AG09309 (cell line): ENCODE data around the gene PPDPF.

Experiments
- DNase-seq: peaks from one replicate; pipeline ENCODE4 v3.0.0-alpha.2; 2010; ENCODE audit warnings: low read depth
- H3K4me3 ChIP-seq: 2 replicates; pipeline ENCODE4 v1.5.1; 2011; ENCODE audit warnings: mild to moderate bottlenecking, low read depth, low read length, moderate library complexity; ENCODE audit not compliant: control insufficient read depth
- TF ChIP-seq, protein P1 (sequence below): IDR thresholded peaks from 2 replicates; pipeline ENCODE4 v1.5.1; 2011; ENCODE audit warnings: mild to moderate bottlenecking, low read depth, low read length, inconsistent platforms; ENCODE audit not compliant: insufficient read depth, control insufficient read depth; ENCODE audit errors: missing control alignments

The PPDPF gene

DNA sequence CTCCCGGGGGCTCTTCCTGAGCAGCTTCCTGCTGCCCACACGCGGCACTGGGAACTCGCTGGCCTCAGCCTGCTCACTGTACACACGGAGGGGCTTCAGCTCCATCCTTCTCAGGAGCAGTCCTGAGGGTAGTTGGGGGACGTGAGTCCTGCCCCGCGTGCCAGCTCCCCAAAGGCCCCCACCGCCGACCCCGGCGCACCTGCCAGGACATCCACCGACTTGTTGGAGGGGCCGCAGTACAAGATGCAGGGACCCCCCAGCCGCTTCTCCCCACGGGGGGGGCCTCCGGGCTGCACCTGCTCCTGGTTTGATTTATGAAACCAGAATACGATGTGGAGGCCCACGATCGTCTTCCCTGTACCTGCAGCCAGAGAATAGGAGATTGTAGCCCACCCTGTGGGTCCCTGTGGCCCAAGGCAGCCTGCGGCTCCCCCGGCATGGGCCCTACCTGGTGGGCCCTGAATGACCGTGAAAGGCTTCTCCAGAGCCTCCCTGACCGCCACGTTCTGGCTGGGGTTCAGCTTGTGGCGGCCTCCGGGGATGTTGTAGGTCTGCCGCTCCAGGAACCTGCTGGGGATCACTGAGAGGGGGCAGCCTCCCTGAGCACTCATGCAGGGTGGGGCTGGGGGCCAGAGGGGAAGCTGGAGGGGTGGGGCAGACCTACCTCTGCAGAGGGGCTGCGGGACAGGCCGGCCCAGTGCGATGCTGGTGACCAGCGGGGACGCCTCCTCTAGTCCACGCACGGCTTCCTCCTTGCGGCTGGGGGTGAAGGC, 41.2 kb downstream of the PPDPF start:
- no peak for DNase-seq
- H3K4me3 ChIP-seq: no peak overlapping the region
- TF ChIP-seq, protein P1, sequence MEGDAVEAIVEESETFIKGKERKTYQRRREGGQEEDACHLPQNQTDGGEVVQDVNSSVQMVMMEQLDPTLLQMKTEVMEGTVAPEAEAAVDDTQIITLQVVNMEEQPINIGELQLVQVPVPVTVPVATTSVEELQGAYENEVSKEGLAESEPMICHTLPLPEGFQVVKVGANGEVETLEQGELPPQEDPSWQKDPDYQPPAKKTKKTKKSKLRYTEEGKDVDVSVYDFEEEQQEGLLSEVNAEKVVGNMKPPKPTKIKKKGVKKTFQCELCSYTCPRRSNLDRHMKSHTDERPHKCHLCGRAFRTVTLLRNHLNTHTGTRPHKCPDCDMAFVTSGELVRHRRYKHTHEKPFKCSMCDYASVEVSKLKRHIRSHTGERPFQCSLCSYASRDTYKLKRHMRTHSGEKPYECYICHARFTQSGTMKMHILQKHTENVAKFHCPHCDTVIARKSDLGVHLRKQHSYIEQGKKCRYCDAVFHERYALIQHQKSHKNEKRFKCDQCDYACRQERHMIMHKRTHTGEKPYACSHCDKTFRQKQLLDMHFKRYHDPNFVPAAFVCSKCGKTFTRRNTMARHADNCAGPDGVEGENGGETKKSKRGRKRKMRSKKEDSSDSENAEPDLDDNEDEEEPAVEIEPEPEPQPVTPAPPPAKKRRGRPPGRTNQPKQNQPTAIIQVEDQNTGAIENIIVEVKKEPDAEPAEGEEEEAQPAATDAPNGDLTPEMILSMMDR: no peak

DNA sequence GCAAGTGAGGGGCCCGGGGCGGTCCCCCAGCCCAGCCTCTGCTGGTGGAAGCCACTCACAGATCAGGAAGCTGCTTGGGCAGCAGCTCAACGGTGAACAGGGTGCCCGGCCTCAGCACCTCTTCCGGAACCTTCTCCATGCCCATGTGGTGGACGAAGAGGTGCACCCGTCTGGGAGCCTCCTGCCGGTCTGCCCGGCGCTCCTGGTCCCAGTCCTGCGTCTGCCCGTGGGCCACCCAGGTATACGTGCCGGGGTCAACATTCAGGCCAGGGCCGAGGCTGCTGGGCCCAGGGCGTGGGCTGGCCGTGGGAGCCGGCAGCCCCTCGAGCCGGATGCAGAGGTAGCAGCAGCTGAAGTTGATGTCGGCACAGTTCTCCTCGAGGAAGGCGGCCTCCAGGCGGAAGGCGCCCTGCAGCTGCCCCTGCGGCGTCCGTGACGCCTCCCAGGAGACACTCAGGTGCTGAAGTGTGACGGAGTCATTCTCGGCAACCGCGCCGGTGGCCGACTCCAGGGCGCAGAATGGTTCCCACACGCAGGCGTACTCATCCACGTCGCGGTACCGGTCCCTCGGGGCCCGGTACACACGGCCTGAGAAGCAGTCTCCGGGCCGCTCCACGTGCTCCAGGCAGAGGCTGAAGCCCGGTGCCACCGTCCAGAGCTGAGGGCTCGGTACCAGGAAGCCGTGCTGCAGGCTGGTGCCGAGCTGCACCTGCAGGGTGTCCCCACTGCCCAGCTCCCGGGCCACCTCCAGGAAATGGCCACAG, 42.1 kb downstream of the PPDPF start:
- DNase-seq: no peak
- H3K4me3 ChIP-seq: no peak overlapping the region
- TF ChIP-seq, protein P1: no peak

DNA sequence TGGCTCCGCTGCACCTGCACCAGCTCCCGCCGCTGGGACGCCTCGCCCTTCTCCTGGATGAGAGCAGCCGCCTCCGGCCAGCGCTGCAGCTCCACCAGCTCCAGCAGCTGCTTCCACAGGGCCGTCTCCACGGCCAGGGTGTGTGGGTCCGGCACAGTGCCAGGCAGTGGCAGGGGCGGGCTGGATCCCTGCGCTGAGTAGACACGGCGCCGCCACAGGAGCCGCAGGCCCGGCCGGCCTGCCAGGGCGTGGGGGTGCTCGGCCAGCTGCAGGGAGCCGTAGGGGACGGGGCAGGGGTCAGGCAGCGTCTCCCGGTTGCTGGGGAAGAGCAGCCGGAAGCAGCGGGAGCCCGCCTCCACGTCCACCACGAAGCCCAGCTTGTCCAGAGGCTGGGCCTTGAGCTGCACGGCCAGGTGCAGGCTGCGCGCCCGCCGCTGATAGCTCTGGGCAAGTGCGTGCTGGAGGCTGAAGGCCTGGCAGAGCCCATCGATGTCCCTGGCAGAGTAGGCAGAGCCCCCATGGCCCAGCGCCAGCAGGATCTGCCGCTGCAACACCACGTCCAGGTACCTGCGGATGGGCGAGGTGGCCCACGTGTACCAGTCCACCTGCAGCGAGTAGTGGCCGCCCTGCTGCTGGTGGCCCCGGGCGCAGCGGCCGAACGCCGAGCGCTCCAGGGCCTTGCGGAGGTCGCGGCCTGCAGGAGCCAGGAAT, 42.8 kb downstream of the PPDPF start:
- no peak for DNase-seq
- TF ChIP-seq, protein P1: no peak
- H3K4me3 ChIP-seq: no peak overlapping the region

DNA sequence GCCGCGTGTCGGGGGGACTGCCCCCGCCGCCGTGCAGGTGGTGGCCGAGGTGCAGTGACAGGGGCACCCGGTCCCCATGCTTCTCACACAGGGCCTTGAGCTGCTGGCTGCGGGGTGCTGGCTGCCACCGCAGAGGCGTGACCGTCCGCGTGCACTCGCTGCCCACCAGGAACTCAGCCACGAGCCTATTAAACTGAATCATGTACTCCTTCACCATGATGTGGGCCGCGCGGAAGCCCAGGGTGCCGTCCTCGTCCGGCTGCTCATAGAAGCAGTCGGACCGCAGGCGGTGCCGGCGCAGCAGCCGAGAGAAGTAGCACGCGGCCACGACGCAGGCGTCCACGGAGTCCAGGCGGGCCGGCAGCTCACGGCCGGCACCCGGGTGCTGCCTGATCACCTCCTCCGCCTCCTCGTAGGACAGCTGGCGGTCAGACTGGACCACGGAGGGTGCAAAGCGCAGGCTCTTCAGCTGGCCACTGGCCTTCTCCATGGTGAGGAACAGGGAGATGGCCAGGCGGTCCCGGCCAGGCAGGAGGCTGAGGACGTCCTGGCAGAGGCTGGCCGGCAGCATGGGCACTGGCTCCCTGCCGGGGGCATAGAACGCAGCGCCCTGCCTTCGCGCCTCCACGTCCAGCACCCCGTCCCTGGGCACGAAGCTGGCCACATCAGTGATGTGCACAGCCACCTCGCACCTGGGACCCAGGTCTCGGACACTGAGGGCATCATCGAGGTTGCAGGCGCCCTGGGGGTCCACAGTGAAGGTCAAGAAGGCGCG, 43.7 kb downstream of the PPDPF start:
- TF ChIP-seq, protein P1: no peak
- DNase-seq: no peak
- no peak overlapping the region for H3K4me3 ChIP-seq

DNA sequence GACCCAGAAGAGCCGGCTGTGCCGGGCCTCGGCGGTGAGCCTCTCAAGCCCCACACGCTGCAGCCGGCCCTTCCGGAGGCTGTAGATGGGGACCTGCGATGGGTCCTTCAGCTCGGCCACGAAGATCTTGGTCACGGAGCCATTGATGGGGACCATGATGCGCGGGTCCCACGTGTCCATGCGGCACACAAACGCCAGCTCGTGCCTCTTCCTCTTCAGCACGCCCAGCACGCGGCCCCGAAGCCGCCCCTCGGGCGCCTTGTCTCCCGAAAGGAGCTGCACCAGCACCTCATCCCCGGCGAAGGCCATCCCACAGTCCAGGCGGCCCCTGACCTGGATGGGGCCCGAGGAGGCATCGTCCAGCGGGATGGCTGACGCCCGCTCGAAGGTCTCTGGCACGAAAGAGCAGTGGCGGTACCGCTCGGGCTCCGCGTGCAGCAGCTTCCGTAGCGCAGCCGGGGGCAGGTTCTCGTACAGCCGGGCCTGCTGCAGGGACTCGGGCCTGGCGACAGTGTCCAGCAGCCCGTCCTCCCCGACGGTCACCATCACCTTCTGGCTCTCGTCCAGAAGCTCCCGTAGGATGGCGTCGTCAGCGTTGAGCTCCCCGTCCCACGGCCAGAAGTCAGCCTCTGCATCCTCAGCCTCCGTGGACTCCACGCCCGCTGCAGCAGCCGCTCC, 44.6 kb downstream of the PPDPF start:
- DNase-seq: no peak
- TF ChIP-seq, protein P1: no peak
- no peak overlapping the region for H3K4me3 ChIP-seq

DNA sequence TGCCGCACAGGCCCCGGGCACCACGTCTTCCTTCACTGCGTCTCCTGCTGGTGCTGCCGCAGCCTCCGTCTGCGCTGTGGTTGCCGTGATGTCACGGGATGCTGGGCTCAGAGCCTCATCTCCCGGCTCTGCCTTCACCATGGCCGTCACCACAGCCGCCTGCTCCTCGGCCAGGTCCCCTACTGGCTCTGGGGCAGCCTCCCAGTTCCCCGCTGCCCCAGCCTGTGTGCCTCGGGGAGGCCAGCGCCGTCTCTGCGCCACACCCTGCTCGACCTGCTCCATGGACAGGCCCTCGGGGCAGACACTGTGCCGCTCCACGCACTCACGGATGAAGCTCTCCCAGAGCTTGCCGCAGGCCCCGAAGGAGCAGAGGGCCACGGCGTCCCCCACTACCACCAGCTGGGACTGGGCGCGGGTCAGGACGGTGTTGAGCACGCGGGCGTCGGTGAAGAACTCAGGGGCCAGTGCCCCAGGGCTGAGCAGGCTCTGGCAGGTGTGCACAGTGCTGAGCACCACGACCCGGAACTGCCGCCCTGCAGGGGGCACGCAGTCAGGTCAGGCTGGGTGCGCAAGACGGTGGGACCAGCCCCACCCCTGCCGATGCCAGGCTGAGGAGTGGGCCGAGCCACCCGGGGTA, 45.3 kb downstream of the PPDPF start:
- no peak for DNase-seq
- TF ChIP-seq, protein P1: no peak
- H3K4me3 ChIP-seq: no peak overlapping the region
